ENCODE data around the gene NCKAP5. TPM values are rescaled to one million over a fixed set of nuclear protein-coding genes. Genes with fewer than 3 reads are reported as not detected.

NCKAP5 gene
- total and polyA plus RNA-seq, 4 donors, result 0.57 to 2.8 (median 2.4) TPM

- Histone ChIP-seq H3K27me3 (ENCODE audit: control insufficient read depth in 4 of 4, insufficient read depth in 4 of 4, low read length in 3 of 4) (no peaks in the 10 kb centered on the region), H3K9ac (ENCODE audit: low read depth in 1 of 2, low read length in 2 of 2) (no peak overlapping the region), H3K4me1 (ENCODE audit: control insufficient read depth in 4 of 4, insufficient read depth in 4 of 4, low read length in 3 of 4) (no peaks in the 10 kb centered on the region), H3K9me3 (ENCODE audit: control insufficient read depth in 4 of 4, low read length in 3 of 4) (no peaks in the 10 kb centered on the region), H3K4me3 (ENCODE audit: low read depth in 1 of 3, low read length in 3 of 3) (no peak overlapping the region), H3K27ac (ENCODE audit: low read depth in 1 of 2, low read length in 2 of 2) (no peak overlapping the region), H3K36me3 (ENCODE audit: control insufficient read depth in 4 of 4, insufficient read depth in 3 of 4, low read depth in 1 of 4, low read length in 3 of 4) (no peaks in the 10 kb centered on the region)
- no peak for DNase-seq (ENCODE audit: low spot score)
- 93% methylated on average over 1 of the region's 1 CpG for WGBS
- TF ChIP-seq, protein P1, sequence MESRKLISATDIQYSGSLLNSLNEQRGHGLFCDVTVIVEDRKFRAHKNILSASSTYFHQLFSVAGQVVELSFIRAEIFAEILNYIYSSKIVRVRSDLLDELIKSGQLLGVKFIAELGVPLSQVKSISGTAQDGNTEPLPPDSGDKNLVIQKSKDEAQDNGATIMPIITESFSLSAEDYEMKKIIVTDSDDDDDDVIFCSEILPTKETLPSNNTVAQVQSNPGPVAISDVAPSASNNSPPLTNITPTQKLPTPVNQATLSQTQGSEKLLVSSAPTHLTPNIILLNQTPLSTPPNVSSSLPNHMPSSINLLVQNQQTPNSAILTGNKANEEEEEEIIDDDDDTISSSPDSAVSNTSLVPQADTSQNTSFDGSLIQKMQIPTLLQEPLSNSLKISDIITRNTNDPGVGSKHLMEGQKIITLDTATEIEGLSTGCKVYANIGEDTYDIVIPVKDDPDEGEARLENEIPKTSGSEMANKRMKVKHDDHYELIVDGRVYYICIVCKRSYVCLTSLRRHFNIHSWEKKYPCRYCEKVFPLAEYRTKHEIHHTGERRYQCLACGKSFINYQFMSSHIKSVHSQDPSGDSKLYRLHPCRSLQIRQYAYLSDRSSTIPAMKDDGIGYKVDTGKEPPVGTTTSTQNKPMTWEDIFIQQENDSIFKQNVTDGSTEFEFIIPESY (IDR thresholded peaks at IDR 0.05), result no peak
- no peak for TF ChIP-seq GABPA (IDR thresholded peaks at IDR 0.05 in 1 of 2, conservative IDR thresholded peaks at IDR 0.05 in 1 of 2)
- no peak for TF ChIP-seq HNF4G (IDR thresholded peaks at IDR 0.05)
- no peak for TF ChIP-seq EGR1 (IDR thresholded peaks at IDR 0.05; ENCODE audit: low read depth in 2 of 2)
- TF ChIP-seq TAF1 (conservative IDR thresholded peaks at IDR 0.05), result no peak
- TF ChIP-seq CTCF (IDR thresholded peaks at IDR 0.05; ENCODE audit: low read depth, low read length, missing input control), result no peak
- no peak for TF ChIP-seq JUND (IDR thresholded peaks at IDR 0.05)
- no peak for TF ChIP-seq RXRA (IDR thresholded peaks at IDR 0.05)
- no peak for TF ChIP-seq NR2F2 (IDR thresholded peaks at IDR 0.05)
- TF ChIP-seq ATF3 (IDR thresholded peaks at IDR 0.05), result no peak
- TF ChIP-seq FOXA2 (IDR thresholded peaks at IDR 0.05), result no peak
- TF ChIP-seq RAD21 (IDR thresholded peaks at IDR 0.05), result no peak
- TF ChIP-seq REST (IDR thresholded peaks at IDR 0.05), result no peak
- no peak for TF ChIP-seq SP1 (IDR thresholded peaks at IDR 0.05)
- TF ChIP-seq YY1 (IDR thresholded peaks at IDR 0.05), result no peak
- TF ChIP-seq HNF4A (conservative IDR thresholded peaks at IDR 0.05), result no peak
- TF ChIP-seq MAX (IDR thresholded peaks at IDR 0.05), result no peak
- TF ChIP-seq FOXA1 (IDR thresholded peaks at IDR 0.05), result no peak
Measured at GRCh38 chr2:133393895-133394294, 174.4 kb downstream of the NCKAP5 start.
